GM19351 (cell line): ENCODE measurements around the gene GALNT10.
"Not testable (repeated sequence)": the region's sequence is repeated elsewhere in the genome, so short reads cannot be mapped to it uniquely, and the experiment has no call there.

Experiments used
- ATAC-seq: cut with Tn5 transposase; IDR thresholded peaks from one replicate; pipeline ENCODE4 v1.9.1; 2021; ENCODE audit warnings: mild to moderate bottlenecking, moderate library complexity; ENCODE audit not compliant: unreplicated experiment

The GALNT10 gene

GRCh38 chr5:154345255-154345952, 154.9 kb downstream of the GALNT10 start:
- peak; percentile 92 for ATAC-seq

- no peak for ATAC-seq
Measured at GRCh38 chr5:154346427-154346826, 155.9 kb downstream of the GALNT10 start.

GRCh38 chr5:154349626-154350264, 159.2 kb downstream of the GALNT10 start:
- ATAC-seq: no peak

- ATAC-seq: no peak
Measured at GRCh38 chr5:154351141-154351540, 160.6 kb downstream of the GALNT10 start.

- peak; percentile 79 for ATAC-seq
Measured at GRCh38 chr5:154351566-154351965, 161.0 kb downstream of the GALNT10 start.

- ATAC-seq: no peak
Measured at GRCh38 chr5:154352960-154353548, 162.5 kb downstream of the GALNT10 start.

GRCh38 chr5:154355129-154355611, 164.6 kb downstream of the GALNT10 start:
- no peak for ATAC-seq

- no peak for ATAC-seq
Measured at GRCh38 chr5:154356020-154356655, 165.6 kb downstream of the GALNT10 start.

- no peak for ATAC-seq
Measured at GRCh38 chr5:154356958-154357357, 166.4 kb downstream of the GALNT10 start.

GRCh38 chr5:154358516-154359220, 168.1 kb downstream of the GALNT10 start:
- no peak for ATAC-seq

GRCh38 chr5:154359221-154359573, 168.7 kb downstream of the GALNT10 start:
- ATAC-seq: no peak

GRCh38 chr5:154360241-154360640, 169.7 kb downstream of the GALNT10 start:
- ATAC-seq: not testable (repeated sequence)

GRCh38 chr5:154363411-154363810, 172.9 kb downstream of the GALNT10 start:
- ATAC-seq: no peak

GRCh38 chr5:154364771-154365170, 174.2 kb downstream of the GALNT10 start:
- no peak for ATAC-seq

GRCh38 chr5:154365823-154366222, 175.3 kb downstream of the GALNT10 start:
- ATAC-seq: no peak

- ATAC-seq: no peak
Measured at GRCh38 chr5:154366353-154366752, 175.8 kb downstream of the GALNT10 start.

- peak; percentile 80 for ATAC-seq
Measured at GRCh38 chr5:154367101-154367500, 176.6 kb downstream of the GALNT10 start.

- no peak for ATAC-seq
Measured at GRCh38 chr5:154368041-154368800, 177.7 kb downstream of the GALNT10 start.

GRCh38 chr5:154369682-154370081, 179.1 kb downstream of the GALNT10 start:
- ATAC-seq: no peak

- no peak for ATAC-seq
Measured at GRCh38 chr5:154370119-154370518, 179.6 kb downstream of the GALNT10 start.
